Measurements from ENCODE around the gene SERINC3.
A peak's percentile ranks its signal among the peaks of the same experiment; 100 is the strongest.
"Not testable (repeated sequence)": the region's sequence is repeated elsewhere in the genome, so short reads cannot be mapped to it uniquely, and the experiment has no call there.

The SERINC3 gene

GRCh38 chr20:44521484-44522481 is at the start of gene SERINC3:
TSS of gene SERINC3 (minus strand) at chr20:44522070. CDS start at chr20:44521951, 119 bp downstream.
- FAIRE-seq, result peak; percentile 100
- DNase-seq (ENCODE audit: insufficient read length, low spot score), result peak; percentile 100

- FAIRE-seq (peak; percentile 86), DNase-seq (ENCODE audit: insufficient read length, low spot score) (no peak)
These were observed 49.6 kb upstream of the SERINC3 start for GRCh38 chr20:44571362-44571988.

- DNase-seq (ENCODE audit: insufficient read length, low spot score) (no peak), FAIRE-seq (peak; percentile 58)
These were observed 48.5 kb upstream of the SERINC3 start for GRCh38 chr20:44570367-44570766.

GRCh38 chr20:44566811-44567210 is 44.9 kb upstream of the SERINC3 start:
- no peak for DNase-seq (ENCODE audit: insufficient read length, low spot score)
- FAIRE-seq, result peak; percentile 89

- DNase-seq (ENCODE audit: insufficient read length, low spot score) (no peak), FAIRE-seq (peak; percentile 94)
These were observed 44.1 kb upstream of the SERINC3 start for GRCh38 chr20:44566018-44566417.

- FAIRE-seq (peak; percentile 90), DNase-seq (ENCODE audit: insufficient read length, low spot score) (no peak)
These were observed 40.0 kb upstream of the SERINC3 start for GRCh38 chr20:44561876-44562275.

GRCh38 chr20:44560818-44561217 is 38.9 kb upstream of the SERINC3 start:
- DNase-seq (ENCODE audit: insufficient read length, low spot score); FAIRE-seq: not testable (repeated sequence)

- FAIRE-seq (peak; percentile 84), DNase-seq (ENCODE audit: insufficient read length, low spot score) (no peak)
These were observed 38.4 kb upstream of the SERINC3 start for GRCh38 chr20:44560229-44560628.

GRCh38 chr20:44559302-44559701 is 37.4 kb upstream of the SERINC3 start:
- FAIRE-seq, result peak; percentile 86
- no peak for DNase-seq (ENCODE audit: insufficient read length, low spot score)

GRCh38 chr20:44552950-44553908 is 31.4 kb upstream of the SERINC3 start:
- FAIRE-seq (no peak), DNase-seq (ENCODE audit: insufficient read length, low spot score) (peak; percentile 86)

GRCh38 chr20:44552568-44552949 is 30.7 kb upstream of the SERINC3 start:
- FAIRE-seq, result no peak
- DNase-seq (ENCODE audit: insufficient read length, low spot score), result no peak

GRCh38 chr20:44552050-44552449 is 30.2 kb upstream of the SERINC3 start:
- DNase-seq (ENCODE audit: insufficient read length, low spot score) (no peak), FAIRE-seq (peak; percentile 97)

- FAIRE-seq (no peak), DNase-seq (ENCODE audit: insufficient read length, low spot score) (no peak)
These were observed 27.3 kb upstream of the SERINC3 start for GRCh38 chr20:44549123-44549522.

- FAIRE-seq, result no peak
- no peak for DNase-seq (ENCODE audit: insufficient read length, low spot score)
These were observed 25.5 kb upstream of the SERINC3 start for GRCh38 chr20:44547419-44547818.

GRCh38 chr20:44544263-44544662 is 22.4 kb upstream of the SERINC3 start:
- peak; percentile 62 for FAIRE-seq

GRCh38 chr20:44543358-44543757 is 21.5 kb upstream of the SERINC3 start:
- peak; percentile 31 for FAIRE-seq
- no peak for DNase-seq (ENCODE audit: insufficient read length, low spot score)

More at GRCh38 chr20:44544263-44544662, 22.4 kb upstream of the SERINC3 start:
- DNase-seq (ENCODE audit: insufficient read length, low spot score), result no peak

GRCh38 chr20:44542890-44543289 is 21.0 kb upstream of the SERINC3 start:
- no peak for DNase-seq (ENCODE audit: insufficient read length, low spot score)
- FAIRE-seq, result no peak

GRCh38 chr20:44541992-44542391 is 20.1 kb upstream of the SERINC3 start:
- DNase-seq (ENCODE audit: insufficient read length, low spot score), result no peak
- FAIRE-seq, result peak; percentile 9

- FAIRE-seq (peak; percentile 98), DNase-seq (ENCODE audit: insufficient read length, low spot score) (peak; percentile 80)
These were observed 19.0 kb upstream of the SERINC3 start for GRCh38 chr20:44540834-44541233.

GRCh38 chr20:44537993-44538392 is 16.1 kb upstream of the SERINC3 start:
- no peak for DNase-seq (ENCODE audit: insufficient read length, low spot score)
- peak; percentile 13 for FAIRE-seq
